Measurements from ENCODE around the gene FMN1.

The FMN1 gene

DNA sequence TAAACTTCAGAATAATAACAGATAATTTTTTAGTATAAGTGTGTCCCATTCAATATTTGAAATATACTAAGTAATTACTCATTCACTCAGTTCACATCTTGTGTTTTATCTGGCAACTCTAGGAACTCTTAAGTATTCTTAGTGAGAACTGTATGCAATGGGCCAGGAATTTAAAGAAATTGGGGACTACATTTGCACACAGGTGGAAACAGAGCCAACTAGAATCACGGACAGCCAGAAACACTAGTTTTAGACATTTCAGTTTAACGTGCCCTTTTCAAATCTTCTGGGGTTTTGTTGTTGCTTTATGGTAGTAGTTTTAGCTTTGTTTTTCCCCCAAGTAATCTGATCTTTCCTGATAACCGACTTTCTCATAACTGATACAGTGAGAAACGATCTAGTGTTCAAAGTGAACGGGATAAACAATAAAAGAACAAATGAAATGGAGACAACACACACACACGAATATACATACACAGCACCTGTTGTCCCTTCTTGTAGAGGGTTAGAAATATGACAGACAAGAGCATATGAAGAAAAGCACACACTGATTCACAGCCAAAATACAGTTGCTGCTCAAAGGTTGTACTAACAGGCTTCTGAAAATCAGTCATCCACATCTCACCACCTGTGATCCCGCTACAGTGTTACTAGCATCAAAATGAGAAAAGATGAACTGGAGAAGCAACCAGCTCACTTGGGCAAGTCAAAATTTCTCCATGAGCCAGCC, 167.0 kb downstream of the FMN1 start:
- H3K9me3 ChIP-seq (ENCODE audit: control insufficient read depth, insufficient read depth, low read length), result no peaks in the 10 kb centered on the region
- H3K4me1 ChIP-seq (ENCODE audit: control insufficient read depth, low read length), result no peaks in the 10 kb centered on the region
- H3K9me2 ChIP-seq (replicated peaks; ENCODE audit: control insufficient read depth, low read length), result no peaks in the 10 kb centered on the region
- H3K79me2 ChIP-seq (ENCODE audit: control insufficient read depth, low read length), result no peaks in the 10 kb centered on the region
- no peak overlapping the region for H3K4me2 ChIP-seq (ENCODE audit: low read length)
- no peaks in the 10 kb centered on the region for H3K36me3 ChIP-seq (ENCODE audit: control insufficient read depth, low read length)
- no peaks in the 10 kb centered on the region for H3K27me3 ChIP-seq (ENCODE audit: control insufficient read depth, low read length)
- no peaks in the 10 kb centered on the region for H4K20me1 ChIP-seq (ENCODE audit: control insufficient read depth, insufficient read depth, low read depth, low read length)
- TF ChIP-seq EZH2phosphoT487 (IDR thresholded peaks at IDR 0.05; ENCODE audit: borderline replicate concordance, low read length), result no peak
- TF ChIP-seq, protein P1, sequence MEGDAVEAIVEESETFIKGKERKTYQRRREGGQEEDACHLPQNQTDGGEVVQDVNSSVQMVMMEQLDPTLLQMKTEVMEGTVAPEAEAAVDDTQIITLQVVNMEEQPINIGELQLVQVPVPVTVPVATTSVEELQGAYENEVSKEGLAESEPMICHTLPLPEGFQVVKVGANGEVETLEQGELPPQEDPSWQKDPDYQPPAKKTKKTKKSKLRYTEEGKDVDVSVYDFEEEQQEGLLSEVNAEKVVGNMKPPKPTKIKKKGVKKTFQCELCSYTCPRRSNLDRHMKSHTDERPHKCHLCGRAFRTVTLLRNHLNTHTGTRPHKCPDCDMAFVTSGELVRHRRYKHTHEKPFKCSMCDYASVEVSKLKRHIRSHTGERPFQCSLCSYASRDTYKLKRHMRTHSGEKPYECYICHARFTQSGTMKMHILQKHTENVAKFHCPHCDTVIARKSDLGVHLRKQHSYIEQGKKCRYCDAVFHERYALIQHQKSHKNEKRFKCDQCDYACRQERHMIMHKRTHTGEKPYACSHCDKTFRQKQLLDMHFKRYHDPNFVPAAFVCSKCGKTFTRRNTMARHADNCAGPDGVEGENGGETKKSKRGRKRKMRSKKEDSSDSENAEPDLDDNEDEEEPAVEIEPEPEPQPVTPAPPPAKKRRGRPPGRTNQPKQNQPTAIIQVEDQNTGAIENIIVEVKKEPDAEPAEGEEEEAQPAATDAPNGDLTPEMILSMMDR (IDR thresholded peaks at IDR 0.05; ENCODE audit: low read depth, low read length, poor library complexity, severe bottlenecking), result no peak
- H3K4me3 ChIP-seq (ENCODE audit: low read length), result no peak overlapping the region
- H3K27ac ChIP-seq (ENCODE audit: low read depth, low read length), result no peak overlapping the region
- no peaks in the 10 kb centered on the region for H3F3A ChIP-seq (ENCODE audit: control insufficient read depth, insufficient read depth)

DNA sequence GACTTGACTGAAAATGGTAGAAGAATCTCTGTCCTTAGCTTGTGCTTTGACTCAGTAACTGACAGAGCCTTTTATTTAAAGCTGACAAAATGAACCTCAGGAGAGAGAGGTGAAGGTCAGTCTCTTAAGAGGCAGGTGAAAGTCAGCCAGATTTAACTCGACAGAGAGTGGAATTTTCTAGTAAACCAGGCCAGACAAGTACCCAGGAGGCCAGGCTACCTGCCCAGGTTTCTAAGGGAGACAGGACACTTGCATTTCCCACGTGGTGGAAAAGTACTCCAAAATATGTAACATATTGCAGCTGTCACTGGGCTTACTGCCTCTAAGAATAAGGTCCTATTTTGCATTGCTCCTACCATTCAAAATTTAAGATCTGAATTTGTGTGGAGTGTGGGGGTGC, 167.9 kb downstream of the FMN1 start:
- H3K4me3 ChIP-seq (ENCODE audit: low read length), result no peak overlapping the region
- TF ChIP-seq, protein P1 (IDR thresholded peaks at IDR 0.05; ENCODE audit: low read depth, low read length, poor library complexity, severe bottlenecking), result no peak
- TF ChIP-seq EZH2phosphoT487 (IDR thresholded peaks at IDR 0.05; ENCODE audit: borderline replicate concordance, low read length), result no peak
- H3F3A ChIP-seq (ENCODE audit: control insufficient read depth, insufficient read depth), result no peaks in the 10 kb centered on the region
- H3K4me1 ChIP-seq (ENCODE audit: control insufficient read depth, low read length), result no peaks in the 10 kb centered on the region
- no peaks in the 10 kb centered on the region for H3K9me3 ChIP-seq (ENCODE audit: control insufficient read depth, insufficient read depth, low read length)
- H3K79me2 ChIP-seq (ENCODE audit: control insufficient read depth, low read length), result no peaks in the 10 kb centered on the region
- no peaks in the 10 kb centered on the region for H3K27me3 ChIP-seq (ENCODE audit: control insufficient read depth, low read length)
- H3K36me3 ChIP-seq (ENCODE audit: control insufficient read depth, low read length), result no peaks in the 10 kb centered on the region
- no peak overlapping the region for H3K4me2 ChIP-seq (ENCODE audit: low read length)
- H4K20me1 ChIP-seq (ENCODE audit: control insufficient read depth, insufficient read depth, low read depth, low read length), result no peaks in the 10 kb centered on the region
- no peak overlapping the region for H3K27ac ChIP-seq (ENCODE audit: low read depth, low read length)
- H3K9me2 ChIP-seq (replicated peaks; ENCODE audit: control insufficient read depth, low read length), result no peaks in the 10 kb centered on the region

DNA sequence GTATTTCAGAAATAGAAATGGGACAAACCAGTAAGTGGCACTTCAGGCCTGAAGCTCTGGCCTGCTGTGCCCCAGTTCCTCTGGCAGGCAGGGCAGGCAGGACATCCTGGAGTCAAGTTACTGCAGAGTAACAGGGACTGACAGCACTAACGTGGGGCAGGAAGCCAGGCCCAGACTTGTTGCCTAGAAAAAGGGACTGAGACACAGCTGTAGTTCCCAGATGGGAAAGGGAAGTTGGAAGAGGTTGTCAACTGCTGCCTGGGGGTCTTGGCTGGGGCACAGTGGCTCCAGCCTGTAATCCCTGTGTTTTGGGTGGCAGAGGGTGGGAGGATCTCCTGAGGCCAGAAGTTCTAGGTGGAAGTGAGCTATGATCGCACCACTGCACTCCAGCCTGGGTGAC, 171.9 kb downstream of the FMN1 start:
- H3F3A ChIP-seq (ENCODE audit: control insufficient read depth, insufficient read depth), result no peaks in the 10 kb centered on the region
- H3K79me2 ChIP-seq (ENCODE audit: control insufficient read depth, low read length), result no peaks in the 10 kb centered on the region
- H3K27me3 ChIP-seq (ENCODE audit: control insufficient read depth, low read length), result no peaks in the 10 kb centered on the region
- no peaks in the 10 kb centered on the region for H3K9me3 ChIP-seq (ENCODE audit: control insufficient read depth, insufficient read depth, low read length)
- no peak overlapping the region for H3K4me2 ChIP-seq (ENCODE audit: low read length)
- no peak overlapping the region for H3K27ac ChIP-seq (ENCODE audit: low read depth, low read length)
- H3K36me3 ChIP-seq (ENCODE audit: control insufficient read depth, low read length), result no peaks in the 10 kb centered on the region
- H3K9me2 ChIP-seq (replicated peaks; ENCODE audit: control insufficient read depth, low read length), result no peaks in the 10 kb centered on the region
- no peaks in the 10 kb centered on the region for H4K20me1 ChIP-seq (ENCODE audit: control insufficient read depth, insufficient read depth, low read depth, low read length)
- no peak for TF ChIP-seq EZH2phosphoT487 (IDR thresholded peaks at IDR 0.05; ENCODE audit: borderline replicate concordance, low read length)
- TF ChIP-seq, protein P1 (IDR thresholded peaks at IDR 0.05; ENCODE audit: low read depth, low read length, poor library complexity, severe bottlenecking), result no peak
- no peaks in the 10 kb centered on the region for H3K4me1 ChIP-seq (ENCODE audit: control insufficient read depth, low read length)
- no peak overlapping the region for H3K4me3 ChIP-seq (ENCODE audit: low read length)

All from DOHH2 (cell line).